ENCODE measurements around the gene TESK2. TPM values are rescaled to one million over a fixed set of nuclear protein-coding genes. Genes with fewer than 3 reads are reported as not detected.

Gene TESK2
- total RNA-seq, 2 experiments from 2014 or later, result 4.9 to 6.6 TPM

- Histone ChIP-seq H2AFZ (ENCODE audit: low read length) (peak overlapping the region; percentile 98), H3K4me3 (ENCODE audit: low read depth, low read length, poor library complexity, severe bottlenecking) (peak overlapping the region; percentile 86), H3K4me1 (ENCODE audit: insufficient read depth, low read length, poor library complexity, severe bottlenecking) (peaks cover 21% of the 10 kb centered on the region), H3K79me2 (ENCODE audit: insufficient read depth, low read depth, low read length) (peaks cover 8% of the 10 kb centered on the region; the same call in 1 of the 2 replicates), H3K9me3 (ENCODE audit: low read length) (no peaks in the 10 kb centered on the region), H3K36me3 (ENCODE audit: insufficient read depth, low read length) (no peaks in the 10 kb centered on the region; the same call in 1 of the 2 replicates), H3K4me2 (ENCODE audit: low read length) (peak overlapping the region; percentile 100), H4K20me1 (ENCODE audit: insufficient read depth, low read length) (no peaks in the 10 kb centered on the region), H3K9me2 (ENCODE audit: insufficient read depth, low read length) (no peaks in the 10 kb centered on the region), H3K27ac (ENCODE audit: low read depth, low read length, poor library complexity, severe bottlenecking) (peak overlapping the region; percentile 54)
- BruUV-seq (replicated peaks), result TSS peak; percentile 84
- CTCF ChIA-PET (ENCODE audit: unreplicated experiment), result interaction anchor here (1.0 to 2.6 kb wide), 5 partner anchors 8 to 159 kb away, joined by 3 to 12 read pairs (median 5); partner anchors contain the start of genes MUTYH, TESK2 and TOE1
- peak; percentile 59 for DNase-seq (ENCODE audit: low spot score)
- intact Hi-C loops (cut with micrococcal nuclease; ENCODE audit: unreplicated experiment), result loop anchor here (10.0 kb wide), 1 partner anchor 765 kb away; the partner anchor contains the start of genes KIF2C and RNU5D-1
- POLR2A ChIA-PET, result interaction anchor here (0.5 to 4.0 kb wide), 11 partner anchors 8 to 782 kb away, joined by 3 to 22 read pairs (median 5); partner anchors contain the start of genes MUTYH, PRDX1, TESK2 and TOE1
- no peak for TF ChIP-seq EZH2phosphoT487 (IDR thresholded peaks at IDR 0.05; ENCODE audit: borderline replicate concordance, low read depth, low read length)
- TF ChIP-seq, protein P1, sequence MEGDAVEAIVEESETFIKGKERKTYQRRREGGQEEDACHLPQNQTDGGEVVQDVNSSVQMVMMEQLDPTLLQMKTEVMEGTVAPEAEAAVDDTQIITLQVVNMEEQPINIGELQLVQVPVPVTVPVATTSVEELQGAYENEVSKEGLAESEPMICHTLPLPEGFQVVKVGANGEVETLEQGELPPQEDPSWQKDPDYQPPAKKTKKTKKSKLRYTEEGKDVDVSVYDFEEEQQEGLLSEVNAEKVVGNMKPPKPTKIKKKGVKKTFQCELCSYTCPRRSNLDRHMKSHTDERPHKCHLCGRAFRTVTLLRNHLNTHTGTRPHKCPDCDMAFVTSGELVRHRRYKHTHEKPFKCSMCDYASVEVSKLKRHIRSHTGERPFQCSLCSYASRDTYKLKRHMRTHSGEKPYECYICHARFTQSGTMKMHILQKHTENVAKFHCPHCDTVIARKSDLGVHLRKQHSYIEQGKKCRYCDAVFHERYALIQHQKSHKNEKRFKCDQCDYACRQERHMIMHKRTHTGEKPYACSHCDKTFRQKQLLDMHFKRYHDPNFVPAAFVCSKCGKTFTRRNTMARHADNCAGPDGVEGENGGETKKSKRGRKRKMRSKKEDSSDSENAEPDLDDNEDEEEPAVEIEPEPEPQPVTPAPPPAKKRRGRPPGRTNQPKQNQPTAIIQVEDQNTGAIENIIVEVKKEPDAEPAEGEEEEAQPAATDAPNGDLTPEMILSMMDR (conservative IDR thresholded peaks at IDR 0.05; ENCODE audit: low read length), result no peak
These were observed 8.4 kb upstream of the TESK2 start for GRCh38 chr1:45499415-45499769.

DNA sequence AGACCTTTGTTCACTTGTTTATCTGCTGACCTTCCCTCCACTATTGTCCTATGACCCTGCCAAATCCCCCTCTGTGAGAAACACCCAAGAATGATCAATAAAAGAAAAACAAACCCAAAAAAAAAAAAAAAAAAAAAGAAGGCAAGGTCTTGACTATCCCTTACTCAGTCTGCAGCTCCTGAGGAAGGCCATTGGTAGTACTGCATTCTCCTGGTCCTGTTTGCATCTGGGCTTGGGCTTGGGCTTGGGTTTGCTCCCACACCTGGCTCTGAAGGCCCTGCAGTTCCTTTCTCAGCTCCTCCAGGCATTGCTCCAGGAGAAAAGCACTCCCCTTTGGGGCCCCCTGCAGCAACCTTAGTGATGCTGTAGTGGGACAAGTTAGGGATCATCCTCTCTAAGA lies 7.3 kb upstream of the TESK2 start:
- POLR2A ChIA-PET, result interaction anchor here (0.6 to 4.0 kb wide), 2 partner anchors 158 to 172 kb away, joined by 5 to 22 read pairs; partner anchors contain the start of genes HPDL, MUTYH and TOE1

More for the DNA sequence above, 7.3 kb upstream of the TESK2 start:
- intact Hi-C loops (cut with micrococcal nuclease; ENCODE audit: unreplicated experiment), result loop anchor here (10.0 kb wide), 1 partner anchor 763 kb away; the partner anchor contains the start of genes KIF2C and RNU5D-1
- CTCF ChIA-PET (ENCODE audit: unreplicated experiment), result no interaction called here
- H2AFZ ChIP-seq (ENCODE audit: low read length), result no peak overlapping the region
- no peaks in the 10 kb centered on the region; the same call in 1 of the 2 replicates for H3K36me3 ChIP-seq (ENCODE audit: insufficient read depth, low read length)
- H3K4me2 ChIP-seq (ENCODE audit: low read length), result peak overlapping the region; percentile 100
- no peak for DNase-seq (ENCODE audit: low spot score)
- no peak for TF ChIP-seq EZH2phosphoT487 (IDR thresholded peaks at IDR 0.05; ENCODE audit: borderline replicate concordance, low read depth, low read length)
- TF ChIP-seq, protein P1 (conservative IDR thresholded peaks at IDR 0.05; ENCODE audit: low read length), result no peak
- H3K79me2 ChIP-seq (ENCODE audit: insufficient read depth, low read depth, low read length), result peaks cover 8% of the 10 kb centered on the region; the same call in 1 of the 2 replicates
- H3K9me2 ChIP-seq (ENCODE audit: insufficient read depth, low read length), result no peaks in the 10 kb centered on the region
- BruUV-seq (replicated peaks), result no TSS peak
- H3K4me3 ChIP-seq (ENCODE audit: low read depth, low read length, poor library complexity, severe bottlenecking), result peak overlapping the region; percentile 86
- peaks cover 24% of the 10 kb centered on the region for H3K4me1 ChIP-seq (ENCODE audit: insufficient read depth, low read length, poor library complexity, severe bottlenecking)
- H3K27ac ChIP-seq (ENCODE audit: low read depth, low read length, poor library complexity, severe bottlenecking), result no peak overlapping the region
- H4K20me1 ChIP-seq (ENCODE audit: insufficient read depth, low read length), result no peaks in the 10 kb centered on the region
- H3K9me3 ChIP-seq (ENCODE audit: low read length), result no peaks in the 10 kb centered on the region

Data from OCI-LY7 (cell line).